HepG2 (cell line): ENCODE data around the gene ZMIZ1. TPM values are rescaled to one million over a fixed set of nuclear protein-coding genes. Genes with fewer than 3 reads are reported as not detected.

Source experiments
- CEBPB ChIP-seq: IDR thresholded peaks from 2 replicates; pipeline ENCODE4 v1.6.1; 2011; ENCODE audit warnings: low read depth, low read length, improper control_type of control experiment, borderline replicate concordance
- DR1 ChIP-seq: sonication (generic); formaldehyde crosslinking; IDR thresholded peaks from 2 replicates; pipeline ENCODE4 v1.8.0; 2021; ENCODE audit warnings: mild to moderate bottlenecking, missing genetic modification reagents, inconsistent platforms
- ELF4 ChIP-seq: sonication (generic); formaldehyde crosslinking; IDR thresholded peaks from 2 replicates; pipeline ENCODE4 v1.5.0; 2020; ENCODE audit warnings: missing genetic modification reagents, mild to moderate bottlenecking, moderate library complexity, borderline replicate concordance
- FOXM1 ChIP-seq: sonication (generic); formaldehyde crosslinking; IDR thresholded peaks from 2 replicates; pipeline ENCODE4 v1.5.0; 2020; ENCODE audit warnings: missing genetic modification reagents
- GMEB1 ChIP-seq: sonication (generic); formaldehyde crosslinking; IDR thresholded peaks from 2 replicates; pipeline ENCODE4 v1.5.1; 2020; ENCODE audit warnings: missing genetic modification reagents, mild to moderate bottlenecking, borderline replicate concordance
- KLF15 ChIP-seq: sonication (generic); formaldehyde crosslinking; IDR thresholded peaks from 2 replicates; pipeline ENCODE4 v1.8.1; 2023; ENCODE audit warnings: borderline replicate concordance, mild to moderate bottlenecking, inconsistent platforms, missing genetic modification reagents, mixed read lengths
- MNT ChIP-seq: fragments of 450-650 bp; IDR thresholded peaks from 2 replicates; pipeline ENCODE4 v1.6.1; 2016
- NCOR1 ChIP-seq: fragments of 200-600 bp; sonication (generic); IDR thresholded peaks from 2 replicates; pipeline ENCODE4 v1.7.0; 2017; ENCODE audit warnings: antibody characterized with exemption, low read length, borderline replicate concordance
- PPARG ChIP-seq: conservative IDR thresholded peaks from 2 replicates; pipeline ENCODE4 v1.6.1; 2016; ENCODE audit warnings: missing biosample characterization, missing genetic modification reagents
- RBAK ChIP-seq: sonication (generic); formaldehyde crosslinking; IDR thresholded peaks from 2 replicates; pipeline ENCODE4 v1.5.1; 2020; ENCODE audit warnings: mild to moderate bottlenecking, missing genetic modification reagents
- SAFB2 ChIP-seq: sonication (generic); formaldehyde crosslinking; IDR thresholded peaks from 2 replicates; pipeline ENCODE4 v1.5.1; 2020; ENCODE audit warnings: missing genetic modification reagents, low read depth, mild to moderate bottlenecking, borderline replicate concordance
- SAP130 ChIP-seq: IDR thresholded peaks from 2 replicates; pipeline ENCODE4 v1.6.1; 2016; ENCODE audit warnings: low read depth
- SMAD3 ChIP-seq: sonication (generic); formaldehyde crosslinking; IDR thresholded peaks from 2 replicates; pipeline ENCODE4 v1.4.0; 2020; ENCODE audit warnings: missing genetic modification reagents
- SOX5 ChIP-seq: IDR thresholded peaks from 2 replicates; pipeline ENCODE4 v1.6.1; 2016; ENCODE audit warnings: borderline replicate concordance
- TFDP1 ChIP-seq: IDR thresholded peaks from 2 replicates; pipeline ENCODE4 v1.6.1; 2016; ENCODE audit warnings: missing compliant biosample characterization, missing genetic modification reagents, borderline replicate concordance
- ZNF549 ChIP-seq: sonication (generic); formaldehyde crosslinking; IDR thresholded peaks from 2 replicates; pipeline ENCODE4 v1.5.0; 2020; ENCODE audit warnings: missing genetic modification reagents
- ZNF724P ChIP-seq: sonication (generic); formaldehyde crosslinking; IDR thresholded peaks from 2 replicates; pipeline ENCODE4 v1.8.0; 2022; ENCODE audit warnings: missing genetic modification reagents, borderline replicate concordance
- ZNF773 ChIP-seq: sonication (generic); formaldehyde crosslinking; IDR thresholded peaks from 2 replicates; pipeline ENCODE4 v1.4.0; 2020; ENCODE audit warnings: missing genetic modification reagents, borderline replicate concordance
- polyA plus RNA-seq, 8 experiments: library from polyadenylated mRNA; depleted of rRNA in 3 of 8; stranded (reverse) in 7 of 8; unstranded in 1 of 8; fragments of >200 nt; fragmentation: Illumina TruSeq in 4 of 8; extraction: Trizol in 4 of 8; gene quantifications; 2 replicates each; pipeline versions ENCODE4 v1.2.1 to v1.2.3, GENCODE V29; 2011 to 2016; ENCODE audit warnings: low read depth in 4 of 8, missing spikeins in 1 of 8, mixed read lengths in 1 of 8; ENCODE audit not compliant: insufficient read depth in 1 of 8
- total RNA-seq, 5 experiments: library from RNA; depleted of rRNA; stranded (reverse); fragments of >200 nt; fragmentation: Illumina TruSeq; extraction: Trizol; gene quantifications; 2 replicates each; pipeline ENCODE4 v1.2.3, GENCODE V29; 2016; ENCODE audit warnings: low read depth in 1 of 5
- TF ChIP-seq, protein P1 (sequence below): IDR thresholded peaks from 2 replicates; pipeline ENCODE4 v1.4.0; 2020; ENCODE audit warnings: mild to moderate bottlenecking, missing genetic modification reagents
- TF ChIP-seq, protein P2 (sequence below): sonication (generic); formaldehyde crosslinking; IDR thresholded peaks from 2 replicates; pipeline ENCODE4 v1.4.0; 2020; ENCODE audit warnings: missing genetic modification reagents

Gene ZMIZ1
- total and polyA plus RNA-seq, 2 of the 13 experiments (the other 11 are each of a cell fraction or from before 2014, with no cell fraction given) = 5.3 to 10.2 TPM

DNA sequence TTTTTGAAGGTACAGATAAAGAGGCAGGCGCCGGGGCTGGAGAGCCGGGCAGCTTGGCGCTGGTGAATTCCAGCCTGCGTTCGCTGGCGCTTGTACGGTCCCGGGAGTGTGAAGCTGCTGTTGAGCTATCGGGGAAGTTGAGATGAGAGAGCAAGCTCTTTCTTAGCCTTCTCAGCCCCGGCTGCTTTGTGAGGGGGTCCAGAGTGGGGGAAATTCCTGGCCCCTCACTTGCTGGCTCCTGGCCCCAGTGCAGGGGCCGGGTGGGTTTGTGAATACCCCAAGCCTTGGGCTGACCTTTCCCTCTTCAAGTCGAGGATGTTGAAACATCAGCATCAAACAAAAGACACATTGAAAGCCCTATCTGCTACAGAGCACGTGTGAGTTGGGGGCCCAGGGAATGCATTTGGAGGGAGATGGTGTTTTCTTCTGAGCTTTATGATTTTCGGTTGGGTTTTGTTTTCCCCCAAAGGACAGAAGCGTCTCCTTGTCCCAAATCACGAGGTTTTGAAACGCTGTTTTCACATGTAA lies 2.7 kb downstream of the ZMIZ1 start (continued):
- TF ChIP-seq DR1 (CRISPR knock-in tag) (peak; percentile 26; the same call in 1 of the 2 replicates), SAFB2 (CRISPR knock-in tag) (no peak), SAP130 (CRISPR knock-in tag) (peak; percentile 42), ELF4 (CRISPR knock-in tag) (no peak), FOXM1 (CRISPR knock-in tag) (no peak), CEBPB (0 out of 2 replicates have a peak, but pooled peaks have one; percentile 2), GMEB1 (no peak), PPARG (CRISPR knock-in tag) (no peak), SOX5 (CRISPR knock-in tag) (peak; percentile 54; the same call in 1 of the 2 replicates), SMAD3 (CRISPR knock-in tag) (0 out of 2 replicates have a peak, but pooled peaks have one; percentile 17), MNT (peak; percentile 45), ZNF724P (CRISPR knock-in tag) (no peak), KLF15 (CRISPR knock-in tag) (no peak), ZNF773 (no peak), NCOR1 (0 out of 2 replicates have a peak, but pooled peaks have one; percentile 22), ZNF549 (no peak), RBAK (CRISPR knock-in tag) (no peak), TFDP1 (CRISPR knock-in tag) (peak; percentile 51; the same call in 1 of the 2 replicates)
- TF ChIP-seq, protein P1, sequence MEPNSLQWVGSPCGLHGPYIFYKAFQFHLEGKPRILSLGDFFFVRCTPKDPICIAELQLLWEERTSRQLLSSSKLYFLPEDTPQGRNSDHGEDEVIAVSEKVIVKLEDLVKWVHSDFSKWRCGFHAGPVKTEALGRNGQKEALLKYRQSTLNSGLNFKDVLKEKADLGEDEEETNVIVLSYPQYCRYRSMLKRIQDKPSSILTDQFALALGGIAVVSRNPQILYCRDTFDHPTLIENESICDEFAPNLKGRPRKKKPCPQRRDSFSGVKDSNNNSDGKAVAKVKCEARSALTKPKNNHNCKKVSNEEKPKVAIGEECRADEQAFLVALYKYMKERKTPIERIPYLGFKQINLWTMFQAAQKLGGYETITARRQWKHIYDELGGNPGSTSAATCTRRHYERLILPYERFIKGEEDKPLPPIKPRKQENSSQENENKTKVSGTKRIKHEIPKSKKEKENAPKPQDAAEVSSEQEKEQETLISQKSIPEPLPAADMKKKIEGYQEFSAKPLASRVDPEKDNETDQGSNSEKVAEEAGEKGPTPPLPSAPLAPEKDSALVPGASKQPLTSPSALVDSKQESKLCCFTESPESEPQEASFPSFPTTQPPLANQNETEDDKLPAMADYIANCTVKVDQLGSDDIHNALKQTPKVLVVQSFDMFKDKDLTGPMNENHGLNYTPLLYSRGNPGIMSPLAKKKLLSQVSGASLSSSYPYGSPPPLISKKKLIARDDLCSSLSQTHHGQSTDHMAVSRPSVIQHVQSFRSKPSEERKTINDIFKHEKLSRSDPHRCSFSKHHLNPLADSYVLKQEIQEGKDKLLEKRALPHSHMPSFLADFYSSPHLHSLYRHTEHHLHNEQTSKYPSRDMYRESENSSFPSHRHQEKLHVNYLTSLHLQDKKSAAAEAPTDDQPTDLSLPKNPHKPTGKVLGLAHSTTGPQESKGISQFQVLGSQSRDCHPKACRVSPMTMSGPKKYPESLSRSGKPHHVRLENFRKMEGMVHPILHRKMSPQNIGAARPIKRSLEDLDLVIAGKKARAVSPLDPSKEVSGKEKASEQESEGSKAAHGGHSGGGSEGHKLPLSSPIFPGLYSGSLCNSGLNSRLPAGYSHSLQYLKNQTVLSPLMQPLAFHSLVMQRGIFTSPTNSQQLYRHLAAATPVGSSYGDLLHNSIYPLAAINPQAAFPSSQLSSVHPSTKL (CRISPR knock-in tag) = peak; percentile 20
- TF ChIP-seq, protein P2, sequence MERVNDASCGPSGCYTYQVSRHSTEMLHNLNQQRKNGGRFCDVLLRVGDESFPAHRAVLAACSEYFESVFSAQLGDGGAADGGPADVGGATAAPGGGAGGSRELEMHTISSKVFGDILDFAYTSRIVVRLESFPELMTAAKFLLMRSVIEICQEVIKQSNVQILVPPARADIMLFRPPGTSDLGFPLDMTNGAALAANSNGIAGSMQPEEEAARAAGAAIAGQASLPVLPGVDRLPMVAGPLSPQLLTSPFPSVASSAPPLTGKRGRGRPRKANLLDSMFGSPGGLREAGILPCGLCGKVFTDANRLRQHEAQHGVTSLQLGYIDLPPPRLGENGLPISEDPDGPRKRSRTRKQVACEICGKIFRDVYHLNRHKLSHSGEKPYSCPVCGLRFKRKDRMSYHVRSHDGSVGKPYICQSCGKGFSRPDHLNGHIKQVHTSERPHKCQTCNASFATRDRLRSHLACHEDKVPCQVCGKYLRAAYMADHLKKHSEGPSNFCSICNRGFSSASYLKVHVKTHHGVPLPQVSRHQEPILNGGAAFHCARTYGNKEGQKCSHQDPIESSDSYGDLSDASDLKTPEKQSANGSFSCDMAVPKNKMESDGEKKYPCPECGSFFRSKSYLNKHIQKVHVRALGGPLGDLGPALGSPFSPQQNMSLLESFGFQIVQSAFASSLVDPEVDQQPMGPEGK (CRISPR knock-in tag) = peak; percentile 77
